ENCODE data around the gene UBE2K.
"Not testable (repeated sequence)": the region's sequence is repeated elsewhere in the genome, so short reads cannot be mapped to it uniquely, and the experiment has no call there.

UBE2K gene

DNA sequence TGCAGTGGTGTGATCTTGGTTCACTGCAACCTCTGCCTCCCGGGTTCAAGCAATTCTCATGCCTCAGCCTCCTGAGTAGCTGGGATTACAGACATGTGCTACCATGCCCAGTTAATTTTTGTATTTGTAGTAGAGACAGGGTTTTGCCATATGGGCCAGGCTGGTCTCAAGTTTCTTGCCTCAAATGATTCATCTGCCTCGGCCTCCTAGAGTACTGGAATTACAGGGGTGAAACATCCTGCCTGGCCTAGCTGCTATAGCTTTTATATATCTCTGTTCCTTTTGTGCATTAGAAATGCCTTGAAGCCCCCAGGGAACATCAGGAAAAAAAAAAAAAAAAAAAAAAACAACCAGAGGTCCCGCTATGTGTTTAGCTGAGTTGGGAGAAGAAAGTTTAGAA lies 34.8 kb downstream of the UBE2K start:
- DNase-seq, result peak; percentile 53

DNA sequence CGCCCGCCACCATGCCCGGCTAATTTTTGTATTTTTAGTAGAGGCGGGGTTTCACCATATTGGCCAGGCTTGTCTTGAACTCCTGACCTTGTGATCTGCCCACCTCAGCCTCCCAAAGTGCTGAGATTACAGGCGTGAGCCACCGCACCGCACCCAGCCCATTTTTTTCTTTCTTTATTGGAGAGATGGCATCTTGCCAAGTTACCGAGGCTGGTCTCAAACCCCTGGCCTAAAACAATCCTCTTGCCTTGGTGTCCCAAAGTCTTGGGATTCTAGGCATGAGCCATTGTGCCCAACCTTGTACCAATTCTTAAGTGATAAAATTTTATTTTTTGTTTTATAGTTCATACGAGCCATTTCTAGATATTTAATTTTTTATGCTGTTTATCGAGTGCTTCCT lies 41.7 kb downstream of the UBE2K start:
- DNase-seq, result not testable (repeated sequence)

DNA sequence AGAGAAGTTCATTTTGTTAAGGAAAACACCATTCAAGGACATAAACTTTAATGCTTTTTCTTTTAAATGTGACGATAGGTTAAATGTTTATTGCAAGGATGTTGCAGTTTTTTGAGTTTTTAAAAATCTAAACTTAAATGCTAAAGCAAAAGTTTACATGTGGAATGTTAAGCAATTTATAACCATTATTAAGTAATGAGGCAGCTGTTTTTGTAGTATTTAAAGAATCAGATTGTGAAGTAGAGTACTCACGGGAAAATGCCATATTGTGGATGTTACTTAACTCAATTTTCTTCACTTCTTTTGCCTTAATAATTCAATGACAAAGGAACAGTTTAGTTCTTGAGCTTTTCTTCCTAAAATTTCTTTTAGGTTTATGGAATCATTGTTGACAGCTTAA lies 43.5 kb downstream of the UBE2K start:
- no peak for DNase-seq

DNA sequence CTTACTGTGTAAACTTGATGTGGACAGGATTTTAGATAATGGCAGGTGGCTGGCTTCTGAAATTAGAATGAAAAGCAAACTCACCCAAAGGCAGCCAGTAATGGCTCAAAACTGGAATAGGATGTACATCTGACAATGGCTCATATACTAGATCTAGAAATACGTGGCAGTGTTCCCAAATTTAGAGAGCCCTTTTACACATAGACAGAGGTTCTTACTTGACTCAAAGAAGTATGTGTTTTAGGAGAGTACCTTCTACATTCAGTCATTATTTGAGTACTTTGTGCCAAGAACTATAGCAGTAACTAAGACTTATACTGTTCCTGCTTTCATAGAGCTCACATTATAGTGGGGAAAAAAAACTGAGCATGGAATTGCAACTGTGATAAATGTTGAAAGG lies 48.0 kb downstream of the UBE2K start:
- no peak for DNase-seq

DNA sequence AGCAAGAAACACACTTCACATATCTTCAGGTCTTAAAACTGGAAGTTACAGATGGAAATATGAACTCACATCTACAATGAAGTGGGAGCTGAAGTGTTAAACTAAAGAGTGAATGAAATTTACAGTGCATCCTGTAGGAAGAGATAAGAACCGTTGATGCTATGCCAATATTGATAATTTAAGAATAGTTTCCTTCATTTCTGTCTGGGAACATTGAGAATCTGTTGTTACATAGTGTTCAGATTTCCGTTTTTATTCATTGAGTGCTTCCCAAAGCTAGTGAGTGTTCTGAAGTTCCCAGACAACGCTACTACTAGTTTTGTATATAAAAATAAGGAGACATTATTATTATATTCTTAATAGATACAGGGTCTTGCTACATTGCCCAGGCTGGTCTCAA lies 52.3 kb downstream of the UBE2K start:
- DNase-seq, result no peak

DNA sequence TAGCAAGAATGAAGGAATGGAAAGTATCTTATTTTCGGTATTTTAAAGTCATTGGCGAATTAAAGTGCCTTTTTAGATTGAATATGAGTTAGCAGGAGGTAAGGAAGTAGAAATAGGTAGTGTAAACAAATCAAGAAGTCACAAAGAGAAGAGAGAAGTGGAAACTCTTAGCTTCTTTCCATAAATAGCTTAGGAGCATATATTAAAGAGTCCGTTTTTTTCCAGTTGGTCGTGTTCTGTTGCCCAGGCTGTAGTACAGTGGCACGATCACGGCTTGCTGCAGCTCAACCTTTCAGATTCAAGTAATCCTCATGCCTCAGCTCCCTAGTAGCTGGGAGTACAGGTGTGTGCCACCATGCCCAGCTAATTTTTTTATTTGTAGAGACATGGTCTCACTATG lies 56.4 kb downstream of the UBE2K start:
- DNase-seq, result no peak

DNA sequence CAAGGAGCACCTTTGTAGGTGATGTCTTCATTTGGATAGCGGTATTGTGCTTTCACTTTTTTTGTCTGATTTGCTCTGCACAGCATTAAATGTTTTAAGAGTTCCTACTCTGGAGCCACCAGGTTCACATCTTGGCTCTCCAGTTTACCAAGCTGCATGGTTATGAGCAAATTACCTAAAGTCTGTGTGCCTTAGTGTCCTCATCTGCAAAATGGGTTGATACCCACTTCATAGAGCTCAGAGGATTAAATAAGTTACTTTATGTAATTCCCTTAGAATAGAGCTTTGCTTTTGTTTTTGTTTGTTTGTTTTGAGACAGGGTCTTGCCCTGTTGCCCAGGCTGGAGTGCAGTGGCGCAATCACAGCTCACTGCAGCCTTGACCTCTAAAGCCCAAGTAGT lies 58.2 kb downstream of the UBE2K start:
- no peak for DNase-seq

DNA sequence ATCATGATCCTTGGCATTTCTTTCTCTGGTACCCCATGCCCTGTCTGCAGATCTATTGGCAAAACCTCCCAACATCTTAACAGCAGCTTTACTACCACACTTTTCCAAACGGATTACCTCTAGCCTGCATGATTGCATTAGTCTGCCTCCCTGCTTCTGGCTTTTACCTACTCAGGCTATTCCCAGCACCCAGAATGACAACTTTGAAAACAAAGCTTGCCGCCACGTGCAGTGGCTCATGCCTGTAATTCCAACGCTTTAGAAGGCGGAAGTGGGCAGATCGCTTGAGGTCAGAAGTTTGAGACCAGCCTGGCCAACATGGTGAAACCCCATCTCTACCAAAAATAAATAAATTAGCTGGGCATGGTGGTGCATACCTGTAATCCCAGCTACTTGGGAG lies 60.2 kb downstream of the UBE2K start:
- DNase-seq, result no peak

DNA sequence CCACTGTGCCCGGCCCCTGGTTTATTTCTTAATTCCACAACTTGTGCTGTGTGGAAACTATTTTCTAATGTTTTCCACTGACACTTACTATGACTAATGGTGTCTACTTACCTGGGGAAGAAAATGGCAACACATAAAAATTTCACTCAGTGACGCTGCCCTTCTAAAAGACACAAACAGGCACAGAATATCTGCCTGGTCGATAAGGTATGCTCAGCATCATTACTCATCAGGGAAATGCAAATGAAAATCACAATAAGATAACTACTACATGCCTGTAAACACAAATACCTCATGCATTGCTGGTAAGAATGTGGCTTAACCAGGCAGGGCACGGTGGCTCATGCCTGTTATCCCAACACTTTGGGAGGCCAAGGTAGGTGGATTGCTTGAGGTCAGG lies 61.6 kb downstream of the UBE2K start:
- no peak for DNase-seq

DNA sequence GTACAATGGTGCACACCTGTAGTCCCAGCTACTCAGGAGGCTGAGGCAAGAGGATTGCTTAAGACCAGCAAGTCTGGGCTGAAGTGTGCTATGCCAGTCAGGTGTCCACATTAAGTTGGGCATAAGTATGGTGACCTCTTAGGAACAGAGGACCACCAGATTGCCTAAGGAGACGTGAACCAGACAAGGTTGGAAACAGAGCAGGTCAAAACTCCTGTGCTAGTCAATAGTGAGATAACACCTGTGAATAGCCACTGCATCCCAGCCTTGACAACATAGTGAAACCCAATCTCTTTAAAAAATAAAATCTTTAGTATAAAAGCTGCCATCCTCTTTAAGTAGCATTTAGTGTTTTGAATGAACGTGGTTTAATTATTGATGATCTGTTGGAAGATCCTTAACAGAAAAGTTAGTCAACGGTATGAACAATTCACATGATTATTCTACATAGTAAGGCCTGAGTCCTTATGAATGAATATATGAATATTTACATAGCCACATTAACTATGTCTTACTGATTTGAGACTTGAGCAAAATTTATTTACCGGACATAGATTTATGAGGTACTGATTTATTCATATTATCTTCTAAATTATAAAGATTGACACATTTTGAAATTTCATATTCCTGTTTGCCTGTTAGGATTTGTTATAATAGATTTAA lies 63.2 kb downstream of the UBE2K start:
- DNase-seq, result no peak

DNA sequence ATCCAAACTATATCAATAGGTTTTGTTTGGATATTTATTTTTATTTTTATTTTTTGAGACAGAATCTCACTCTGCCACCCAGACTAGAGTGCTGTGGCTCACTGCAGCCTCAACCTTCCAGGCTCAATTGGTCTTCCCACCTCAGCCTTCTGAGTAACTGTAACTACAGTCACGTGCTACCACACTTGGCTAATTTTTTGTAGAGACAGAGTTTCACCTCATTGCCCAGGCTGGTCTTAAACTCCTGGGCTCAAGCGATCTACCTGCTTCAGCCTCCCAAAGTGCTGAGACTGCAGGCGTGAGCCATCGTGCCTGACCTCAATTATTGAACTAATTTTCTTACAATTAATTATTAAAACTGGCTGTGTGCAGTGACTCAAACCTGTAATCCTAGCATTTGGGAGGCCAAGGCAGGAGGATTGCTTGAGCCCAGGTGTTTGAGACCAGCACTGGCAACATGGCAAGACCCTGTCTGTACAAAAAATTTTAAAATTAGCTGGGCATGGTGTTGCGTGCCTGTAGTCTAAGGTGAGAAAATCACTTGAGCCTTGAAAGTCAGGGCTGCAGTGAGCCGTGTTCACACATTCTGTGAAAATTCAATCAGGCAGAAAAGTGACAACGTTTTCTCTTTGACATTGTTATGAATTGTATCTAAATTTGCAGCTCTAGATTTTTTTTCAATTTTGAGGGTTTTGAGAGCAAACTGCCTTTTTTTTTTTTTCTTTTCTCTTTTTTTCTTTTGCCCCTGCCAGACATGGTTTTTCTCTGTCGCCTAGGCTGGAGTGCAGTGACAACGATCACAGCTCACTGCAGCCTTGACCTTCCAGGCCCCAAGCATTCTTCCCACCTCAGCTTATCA lies 66.0 kb downstream of the UBE2K start:
- no peak for DNase-seq

DNA sequence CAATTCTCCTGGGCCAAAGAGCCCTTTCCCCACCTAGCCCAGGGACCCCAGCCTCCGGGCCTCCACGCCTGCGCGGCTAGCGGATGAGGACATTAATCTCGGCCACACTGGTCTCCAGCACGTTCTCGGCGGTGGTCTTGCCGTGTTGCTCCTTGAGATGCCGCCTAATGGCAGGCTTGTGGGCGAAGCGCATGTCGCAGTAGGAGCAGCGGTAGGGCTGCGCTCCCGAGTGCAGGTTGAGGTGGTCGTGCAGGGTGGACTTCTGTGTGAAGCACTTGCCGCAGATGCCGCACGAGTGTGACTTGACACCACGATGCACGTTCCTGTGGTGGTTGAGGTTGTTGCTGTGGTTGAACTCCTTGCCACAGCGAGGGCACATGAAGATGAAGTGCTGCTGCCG lies 72.1 kb downstream of the UBE2K start:
- no peak for DNase-seq

DNA sequence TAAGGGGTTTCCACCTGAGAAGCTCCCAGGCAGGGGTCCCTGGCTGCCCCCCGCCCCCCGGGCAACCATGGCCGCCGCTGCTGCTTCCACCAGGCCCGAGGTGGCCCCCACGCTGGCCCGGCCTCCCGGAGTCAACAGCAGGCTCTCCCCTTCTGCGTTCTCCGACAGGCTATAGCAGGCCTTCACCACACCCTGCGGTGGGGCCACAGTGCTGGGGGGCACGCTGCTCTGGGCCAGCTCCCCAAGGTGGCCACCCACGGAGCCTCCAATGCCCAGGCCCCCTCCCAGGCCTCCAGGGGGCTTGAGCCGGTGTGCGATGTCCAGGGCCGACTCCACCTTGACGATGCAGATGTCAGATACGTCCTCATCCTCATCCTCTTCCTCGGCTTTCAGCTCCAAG lies 72.5 kb downstream of the UBE2K start:
- DNase-seq, result no peak

DNA sequence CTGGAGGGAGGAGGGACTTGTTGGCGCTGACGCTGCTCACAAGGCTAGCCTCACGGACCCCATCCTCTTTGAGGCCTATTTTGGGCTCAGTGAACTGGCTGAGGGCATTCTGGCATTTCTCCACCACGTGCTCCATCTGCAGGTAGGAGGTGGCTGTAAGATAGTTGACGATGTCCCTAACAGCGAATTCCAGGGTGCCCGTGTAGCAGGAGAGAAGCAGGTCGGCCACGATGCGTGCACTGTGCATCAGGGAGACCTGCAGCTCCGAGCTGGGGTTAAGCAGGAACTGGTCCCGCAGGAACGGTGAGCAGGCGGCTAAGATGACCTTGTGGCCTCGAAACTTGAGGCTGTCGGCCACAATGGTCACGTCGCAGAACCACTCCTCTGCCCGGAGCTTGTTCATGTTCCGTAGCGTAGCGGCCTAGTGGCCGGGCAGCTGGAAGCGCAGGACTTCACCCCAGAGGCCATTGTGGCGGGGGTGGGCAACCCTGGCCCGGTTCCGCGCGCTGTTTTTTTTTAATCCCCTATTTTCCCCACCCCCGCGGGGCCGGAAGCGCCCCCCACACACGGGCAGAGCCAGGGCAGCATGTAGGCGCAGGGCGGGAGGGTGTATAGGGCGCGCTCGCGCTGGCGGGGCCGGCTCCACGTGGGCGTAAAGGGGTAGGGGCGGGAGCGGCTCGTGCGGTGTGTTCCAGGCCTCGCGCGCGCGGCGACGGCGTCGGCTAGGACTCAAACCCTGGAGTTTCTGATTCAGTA lies 73.2 kb downstream of the UBE2K start:
- no peak for DNase-seq

DNA sequence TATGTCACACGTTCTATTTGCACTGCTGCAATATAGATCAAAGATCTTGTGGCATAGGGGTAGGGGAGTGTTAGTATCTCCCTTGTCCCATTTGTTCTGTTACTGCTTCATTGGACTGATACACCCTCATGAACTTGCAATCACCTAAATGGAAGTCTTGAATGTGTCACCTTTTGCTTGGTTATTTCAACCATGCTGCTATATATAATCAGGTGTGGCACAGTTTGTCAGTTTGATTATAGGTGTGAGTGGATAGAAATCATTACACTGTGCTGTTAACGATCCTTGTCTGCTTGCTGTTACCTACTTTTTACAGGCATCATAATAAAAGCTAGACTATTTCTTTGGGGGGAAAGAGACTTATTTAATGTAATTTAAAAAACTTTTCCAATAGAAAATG lies 84.1 kb downstream of the UBE2K start:
- DNase-seq, result peak; percentile 22

DNA sequence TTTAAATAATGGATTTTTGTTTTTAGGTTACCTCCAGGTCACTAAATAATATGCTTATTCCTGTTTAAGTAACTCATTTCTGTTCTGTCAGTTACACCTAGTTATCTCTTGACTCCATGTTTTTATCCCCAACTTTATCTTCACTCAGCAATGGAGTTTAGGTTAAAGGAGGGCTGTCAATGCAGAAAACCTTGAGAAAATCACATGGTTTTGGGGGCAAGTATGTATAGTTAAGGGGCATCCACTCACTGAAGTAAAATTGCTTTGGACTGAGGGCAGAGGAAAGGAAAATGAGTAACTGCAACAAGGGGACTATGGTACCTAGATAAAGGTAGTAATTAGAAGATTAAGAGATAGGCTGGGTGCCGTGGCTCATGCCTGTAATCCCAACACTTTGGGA lies 87.1 kb downstream of the UBE2K start:
- no peak for DNase-seq

DNA sequence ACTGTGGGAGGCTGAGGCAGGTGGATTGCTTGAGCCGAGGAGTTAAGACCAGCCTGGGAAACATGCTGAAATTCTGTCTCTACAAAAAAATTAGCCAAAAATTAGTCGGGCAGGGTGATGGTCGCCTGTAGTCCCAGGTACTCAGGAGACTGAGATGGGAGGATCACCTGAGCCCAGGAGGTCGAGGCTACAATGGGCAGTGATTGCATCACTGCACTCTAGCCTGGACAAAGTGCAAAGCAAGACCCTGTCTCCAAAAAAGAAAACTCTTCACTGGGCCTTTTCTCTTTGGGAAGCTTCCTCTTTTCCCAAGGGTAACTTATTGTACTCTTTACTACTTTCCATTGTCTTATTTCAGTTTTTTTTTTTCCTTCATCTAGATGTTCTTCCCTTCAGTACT lies 88.9 kb downstream of the UBE2K start:
- DNase-seq, result no peak

DNA sequence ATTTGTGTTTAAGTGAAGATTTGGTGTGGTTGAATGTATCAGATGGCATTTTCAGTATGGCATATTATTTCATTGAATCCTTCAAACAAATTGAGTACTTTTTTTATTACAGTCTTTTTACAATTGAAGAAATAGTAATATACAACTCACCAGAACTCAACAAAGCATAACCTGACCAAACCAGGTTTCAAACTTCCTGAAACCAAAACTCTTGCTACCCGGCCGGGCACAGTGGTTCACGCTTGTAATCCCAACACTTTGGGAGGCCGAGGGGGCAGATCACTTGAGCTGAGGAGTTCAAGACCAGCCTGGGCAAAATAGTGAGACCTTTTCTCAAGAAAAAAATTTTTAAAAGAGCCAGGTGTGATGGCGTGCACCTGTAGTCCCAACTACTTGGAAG lies 94.2 kb downstream of the UBE2K start:
- no peak for DNase-seq

DNA sequence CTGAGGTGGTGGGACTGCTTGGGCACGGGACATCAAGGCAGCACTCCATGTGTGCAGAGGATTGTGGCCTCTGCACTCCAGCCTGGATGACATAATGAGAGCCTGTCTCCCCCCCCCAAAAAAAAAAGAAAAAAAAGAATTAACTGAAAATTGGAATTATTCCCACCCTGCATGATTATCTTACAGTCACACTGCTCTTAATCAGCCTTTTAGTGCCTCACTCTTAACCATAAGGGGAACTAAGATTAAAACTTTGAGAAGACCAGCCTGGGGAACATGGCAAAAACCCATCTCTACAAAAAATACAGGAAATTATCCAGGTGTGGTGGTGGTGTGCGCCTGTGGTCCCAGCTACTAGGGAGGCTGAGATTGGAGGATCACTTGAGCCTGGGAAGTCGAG lies 94.6 kb downstream of the UBE2K start:
- no peak for DNase-seq

DNA sequence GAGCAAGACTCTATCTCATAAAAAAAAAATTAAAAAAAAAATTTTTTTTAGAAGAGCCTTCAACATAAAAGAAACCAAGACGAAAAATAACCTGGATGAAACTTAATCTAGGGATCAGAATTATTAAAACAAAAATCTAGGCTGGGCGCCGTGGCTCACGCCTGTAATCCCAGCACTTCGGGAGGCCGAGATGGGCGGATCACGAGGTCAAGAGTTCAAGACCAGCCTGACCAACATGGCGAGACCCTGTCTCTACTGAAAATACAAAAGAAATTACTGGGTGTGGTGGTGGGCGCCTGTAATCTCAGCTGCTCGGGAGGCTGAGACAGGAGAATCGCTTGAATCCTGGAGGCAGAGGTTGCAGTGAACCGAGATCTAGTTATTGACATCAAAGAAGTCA lies 95.0 kb downstream of the UBE2K start:
- DNase-seq, result not testable (repeated sequence)

DNA sequence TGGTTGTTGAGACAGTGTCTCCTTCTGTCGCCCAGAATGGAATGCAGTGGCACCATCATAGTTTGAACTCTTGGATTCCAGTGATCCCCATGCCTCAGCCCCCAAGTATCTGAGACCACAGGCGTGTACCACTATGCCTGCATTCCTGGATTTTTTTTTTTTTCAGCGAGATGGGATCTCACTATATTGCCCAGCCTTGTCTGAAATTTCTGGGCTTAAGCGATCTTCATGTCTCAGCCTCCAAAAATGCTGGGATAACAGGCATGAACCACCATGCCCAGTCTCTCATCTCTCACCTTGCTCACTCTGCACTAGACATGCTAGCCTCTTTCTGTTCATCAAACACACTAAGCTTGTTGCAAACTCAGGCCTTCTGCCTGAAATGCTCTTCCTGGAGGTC lies 104.1 kb downstream of the UBE2K start:
- DNase-seq, result no peak

DNA sequence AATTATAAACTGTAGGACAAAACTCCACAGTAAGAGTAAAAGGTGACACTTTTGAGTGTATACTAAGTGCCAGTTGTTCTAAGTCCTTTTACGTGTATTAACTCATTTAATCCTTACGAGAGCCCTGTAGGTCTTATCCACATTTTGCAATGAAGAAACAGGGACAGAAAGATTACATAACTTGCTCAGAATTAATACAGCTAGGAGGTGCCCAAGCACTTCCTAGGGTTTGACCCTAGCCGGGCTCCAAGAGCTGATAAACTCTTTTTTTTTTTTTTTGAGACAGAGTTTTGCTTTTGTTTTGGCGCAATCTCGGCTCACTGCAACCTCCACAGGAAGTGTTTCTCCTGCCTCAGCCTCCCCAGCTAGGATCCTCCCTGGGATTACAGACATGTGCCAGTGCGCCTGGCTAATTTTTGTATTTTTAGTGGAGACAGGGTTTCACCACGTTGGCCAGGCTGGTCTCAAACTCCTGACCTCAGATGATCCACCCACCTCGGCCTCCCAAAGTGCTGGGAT lies 110.4 kb downstream of the UBE2K start:
- no peak for DNase-seq

DNA sequence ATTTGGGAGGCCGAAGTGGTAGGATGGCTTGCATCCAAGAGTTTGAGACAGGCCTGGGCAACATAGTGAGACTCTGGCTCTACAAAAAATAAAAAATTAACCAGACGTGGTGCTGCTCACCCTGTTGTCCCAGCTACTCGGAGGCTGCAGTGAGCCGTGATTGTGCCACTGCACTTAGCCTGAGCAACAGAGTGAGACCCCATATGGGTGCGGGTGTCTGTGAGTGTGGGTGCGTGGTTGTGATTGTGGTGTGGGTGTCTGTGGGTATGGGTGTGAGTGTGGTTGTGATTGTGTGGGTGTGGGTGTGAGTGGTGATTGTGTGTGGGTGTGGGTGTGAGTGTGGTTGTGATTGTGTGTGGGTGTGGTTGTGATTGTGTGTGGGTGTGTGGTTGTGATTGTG lies 114.6 kb downstream of the UBE2K start:
- no peak for DNase-seq

DNA sequence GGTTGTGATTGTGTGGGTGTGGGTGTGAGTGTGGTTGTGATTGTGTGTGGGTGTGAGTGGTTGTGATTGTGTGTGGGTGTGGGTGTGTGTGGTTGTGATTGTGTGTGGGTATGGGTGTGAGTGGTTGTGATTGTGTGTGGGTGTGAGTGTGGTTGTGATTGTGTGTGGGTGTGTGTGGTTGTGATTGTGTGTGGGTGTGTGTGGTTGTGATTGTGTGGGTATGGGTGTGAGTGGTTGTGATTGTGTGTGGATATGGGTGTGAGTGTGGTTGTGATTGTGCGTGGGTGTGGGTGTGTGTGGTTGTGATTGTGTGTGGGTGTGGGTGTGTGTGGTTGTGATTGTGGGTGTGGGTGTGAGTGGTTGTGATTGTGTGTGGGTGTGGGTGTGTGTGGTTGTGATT lies 115.1 kb downstream of the UBE2K start:
- DNase-seq, result not testable (repeated sequence)
